Hematopoietic multipotent progenitor cell treated with erythropoietin and hydrocortisone succinate and interleukin-3 and kit ligand, for 15 days (in vitro differentiated cells): ENCODE measurements around the gene MAPK7.
A peak's percentile ranks its signal among the peaks of the same experiment; 100 is the strongest.

Experiments used
- DNase-seq: peaks from one replicate; pipeline ENCODE4 v3.0.0-alpha.2; 2015; ENCODE audit warnings: low spot score

Gene MAPK7

DNA sequence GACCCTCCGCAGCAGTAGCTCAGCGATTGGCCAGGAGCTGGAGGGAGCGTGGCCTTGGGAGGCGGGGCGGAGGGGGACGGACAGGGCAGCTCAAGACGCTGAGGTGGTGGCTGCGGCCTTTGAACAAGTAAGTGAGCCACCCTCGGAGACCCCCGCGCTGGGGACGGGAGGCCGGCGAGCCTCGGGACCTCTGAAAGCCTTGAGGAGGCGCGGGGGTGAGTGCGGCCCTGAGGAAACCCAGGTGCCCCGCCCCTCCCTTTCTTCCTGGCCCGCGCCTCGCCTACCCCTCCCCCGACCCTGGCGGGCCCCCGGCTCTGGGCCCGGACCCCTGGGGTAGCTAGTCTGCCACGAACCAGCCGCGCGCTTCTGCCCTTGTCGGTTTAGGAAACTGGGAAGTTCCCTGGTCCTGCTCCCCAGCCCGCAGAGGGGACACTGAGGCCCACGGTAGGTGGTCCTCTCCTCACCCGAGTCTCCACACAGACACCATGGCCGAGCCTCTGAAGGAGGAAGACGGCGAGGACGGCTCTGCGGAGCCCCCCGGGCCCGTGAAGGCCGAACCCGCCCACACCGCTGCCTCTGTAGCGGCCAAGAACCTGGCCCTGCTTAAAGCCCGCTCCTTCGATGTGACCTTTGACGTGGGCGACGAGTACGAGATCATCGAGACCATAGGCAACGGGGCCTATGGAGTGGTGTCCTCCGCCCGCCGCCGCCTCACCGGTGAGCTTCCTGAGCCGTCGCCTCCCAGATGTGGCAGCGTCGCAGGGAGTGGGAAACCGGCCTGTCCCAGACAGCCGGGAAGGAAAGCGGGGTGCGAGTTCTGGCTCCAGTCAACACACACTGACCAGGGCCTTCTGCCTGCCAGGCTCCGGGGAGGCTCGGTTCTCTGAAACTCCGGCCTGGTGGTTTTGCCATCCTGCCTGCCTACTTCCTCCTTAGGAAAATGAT lies at the start of gene MAPK7:
MAPK7 (plus strand) TSS at position 83 of the 945 bp plus-strand sequence; CDS start at position 486, 403 bp downstream.
- no peak for DNase-seq

DNA sequence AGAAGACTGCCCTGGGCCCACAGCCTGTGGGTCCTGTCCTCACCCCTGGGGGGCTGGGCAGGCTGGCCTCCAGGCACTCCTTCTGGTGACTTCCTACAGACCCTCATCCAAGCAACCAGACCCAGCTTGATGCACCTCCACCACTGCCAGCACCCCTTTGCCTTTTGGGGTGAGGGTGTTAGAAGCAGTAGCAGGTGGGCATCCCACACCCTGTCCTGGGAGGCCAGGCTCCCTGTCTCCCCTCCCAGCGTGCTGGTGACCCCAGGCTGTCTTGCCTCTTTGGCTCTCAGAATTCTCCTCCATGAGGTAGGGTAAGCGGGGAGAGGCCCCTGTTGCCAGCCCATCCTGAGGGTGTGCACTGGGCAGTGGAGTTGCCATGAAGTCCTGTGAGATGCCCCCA lies 49.2 kb upstream of the MAPK7 start:
- no peak for DNase-seq

DNA sequence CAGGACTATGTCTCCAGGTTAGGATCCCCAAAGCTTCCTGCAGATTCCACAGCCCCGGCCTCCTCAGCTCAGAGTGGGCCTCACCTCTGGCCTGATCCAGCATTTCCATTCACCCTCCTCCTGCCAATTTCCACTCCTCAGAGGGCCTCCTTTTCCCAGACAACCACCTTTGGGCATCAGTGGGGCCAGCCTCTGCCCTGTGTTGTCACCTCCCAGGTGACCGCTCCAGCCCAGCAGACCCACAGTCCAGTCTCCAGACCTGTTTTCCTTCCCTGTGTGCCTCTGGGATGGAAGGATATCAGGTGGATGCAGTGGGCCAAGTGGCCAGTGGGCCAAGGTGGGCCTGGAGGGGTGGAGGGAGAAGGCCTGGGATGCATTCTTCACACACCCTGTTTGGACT lies 48.5 kb upstream of the MAPK7 start:
- no peak for DNase-seq

DNA sequence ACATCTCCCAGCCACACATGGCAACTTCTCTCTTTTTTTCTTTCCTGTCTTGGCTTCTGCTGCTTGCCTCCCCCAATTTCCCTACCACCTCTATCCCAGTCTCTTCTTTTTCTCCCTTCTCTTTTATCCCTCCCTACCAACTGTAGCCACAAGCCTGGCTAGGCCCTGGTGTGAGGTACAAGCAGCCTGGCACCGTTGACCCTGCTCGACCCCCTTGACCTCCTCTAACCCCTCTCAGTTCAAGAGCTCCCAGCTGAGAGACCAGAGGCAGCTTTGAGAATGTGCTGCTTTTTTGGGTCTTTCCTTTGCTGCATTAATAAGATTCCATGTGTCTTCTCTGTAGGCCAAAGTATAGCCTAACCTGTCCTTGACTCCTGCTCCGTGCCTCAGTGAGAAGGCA lies 48.0 kb upstream of the MAPK7 start:
- DNase-seq = no peak

DNA sequence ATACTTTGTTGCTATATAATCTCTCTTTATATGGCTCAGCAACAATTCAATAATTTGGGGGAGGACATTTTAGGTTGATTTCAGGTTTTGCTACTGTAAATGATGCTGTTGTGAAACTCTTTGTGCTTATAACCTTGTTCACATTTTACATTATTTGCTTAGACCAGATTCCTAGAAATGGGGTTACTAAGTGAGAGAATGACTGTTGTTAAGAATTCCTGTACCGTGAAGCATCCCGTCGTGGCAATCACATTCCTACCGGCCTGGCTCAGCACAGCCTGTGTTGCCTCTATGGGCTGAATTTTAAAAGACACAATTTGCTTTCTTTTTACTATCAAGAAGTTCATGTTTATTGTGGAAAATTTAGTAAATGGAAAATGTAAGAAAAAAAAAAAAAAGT lies 47.2 kb upstream of the MAPK7 start:
- DNase-seq = no peak

GRCh38 chr17:19331543-19332245 lies 46.6 kb upstream of the MAPK7 start:
- peak; percentile 40 for DNase-seq

GRCh38 chr17:19332371-19333131 lies 45.7 kb upstream of the MAPK7 start:
- no peak for DNase-seq

DNA sequence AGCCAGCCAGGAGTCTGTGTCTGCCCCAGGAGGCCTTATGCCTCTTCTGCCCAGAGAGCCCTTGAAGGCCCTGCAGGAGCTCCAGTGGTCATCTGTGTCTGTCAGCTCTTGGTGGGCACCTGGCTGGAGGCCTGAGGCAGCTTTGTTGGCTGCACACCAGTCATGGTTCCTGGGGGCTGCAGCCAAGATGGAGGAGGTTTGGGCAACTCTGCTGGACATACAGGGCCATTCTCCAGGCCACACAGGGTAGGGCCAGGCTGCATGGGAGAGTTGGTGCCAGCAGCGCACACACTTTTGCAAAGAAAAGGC lies 45.2 kb upstream of the MAPK7 start:
- DNase-seq = no peak

- no peak for DNase-seq
Measured at GRCh38 chr17:19333736-19334290, 44.5 kb upstream of the MAPK7 start.

- DNase-seq = no peak
Measured at GRCh38 chr17:19334331-19334730, 44.0 kb upstream of the MAPK7 start.

GRCh38 chr17:19335951-19336631 lies 42.2 kb upstream of the MAPK7 start:
- no peak for DNase-seq

DNA sequence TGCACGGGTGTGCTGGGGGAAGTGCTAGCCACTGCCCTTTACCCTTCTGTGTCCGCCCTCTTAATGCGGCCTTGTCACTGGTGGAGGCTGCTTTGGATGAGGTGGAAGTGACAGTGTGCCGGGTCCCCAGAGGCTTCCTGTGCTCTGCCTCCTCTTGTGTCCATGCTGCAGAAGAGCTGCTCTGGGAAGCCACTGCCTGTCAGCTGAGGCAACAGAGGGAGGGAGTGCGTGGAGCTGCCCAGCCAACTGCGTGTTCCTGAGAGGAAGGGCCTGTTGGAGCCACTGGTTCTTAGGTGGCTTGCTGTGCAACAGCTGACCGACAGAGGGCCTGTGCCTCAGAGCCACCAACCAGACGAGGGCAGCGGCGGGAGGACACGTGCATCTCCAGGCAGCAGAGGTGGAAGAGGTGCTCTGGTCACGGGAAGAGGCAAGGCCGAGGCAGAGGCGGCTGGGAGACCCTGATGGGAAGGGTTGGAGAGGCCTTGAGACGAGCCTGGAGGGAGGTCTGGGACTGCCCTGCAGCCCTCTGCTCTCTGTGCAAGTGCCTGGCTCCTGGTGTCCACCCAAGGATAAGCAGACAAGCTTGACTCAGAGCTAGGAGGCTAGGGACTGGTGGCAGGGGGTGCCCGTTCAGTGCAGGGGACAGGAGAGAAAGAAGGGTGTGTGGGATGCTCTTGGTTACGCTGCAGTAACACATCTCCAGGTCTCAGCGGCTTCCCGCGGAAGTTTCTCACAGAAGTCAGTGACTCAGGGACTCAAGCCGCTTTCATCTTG lies 41.2 kb upstream of the MAPK7 start:
- DNase-seq = no peak

- no peak for DNase-seq
Measured at GRCh38 chr17:19337712-19338023, 40.6 kb upstream of the MAPK7 start.

DNA sequence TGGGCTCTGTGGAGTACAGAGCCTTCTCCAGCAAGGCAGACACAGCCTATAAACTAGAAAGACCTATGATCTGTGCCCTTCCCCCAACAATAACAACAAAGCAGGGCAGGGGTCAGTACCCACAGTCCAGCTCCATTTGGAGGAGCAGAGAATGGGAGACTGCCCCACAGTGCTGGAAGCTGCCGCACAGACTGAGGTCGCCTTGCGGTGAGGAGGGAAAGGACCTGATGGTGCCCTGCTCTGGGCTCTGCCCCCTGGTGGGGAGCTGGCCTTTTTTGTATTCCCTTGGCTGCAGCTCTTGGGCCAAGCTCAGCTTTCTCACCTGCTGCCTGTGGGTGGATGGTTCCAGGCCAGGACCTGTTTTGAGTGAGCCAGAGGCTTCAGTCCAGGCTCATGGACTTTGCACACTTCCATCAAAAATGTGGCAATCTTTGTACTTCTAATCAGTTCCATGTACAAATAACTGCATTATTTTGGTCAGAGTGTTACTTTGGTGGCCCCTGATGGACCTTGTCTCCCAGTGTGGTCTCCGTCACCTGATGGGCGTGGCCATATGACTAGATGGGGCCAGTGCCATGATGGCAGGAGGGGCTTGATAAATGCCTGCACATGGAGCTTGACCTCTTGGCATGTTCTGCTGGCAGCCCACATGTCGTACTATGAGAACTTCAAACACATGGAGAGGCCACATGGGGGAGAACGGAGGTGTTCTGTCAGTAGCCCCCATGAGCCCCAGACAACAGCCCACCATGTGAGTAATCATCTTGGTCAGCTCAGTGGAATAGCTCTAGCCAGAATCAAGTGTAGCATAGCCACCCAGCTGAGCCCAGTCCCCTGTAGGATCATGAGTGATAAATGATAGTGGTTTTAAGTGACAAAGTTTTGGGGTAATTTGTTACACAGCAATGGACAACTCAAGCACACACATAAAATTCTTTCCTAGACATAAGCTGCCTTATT lies 40.0 kb upstream of the MAPK7 start:
- peak; percentile 80 for DNase-seq

DNA sequence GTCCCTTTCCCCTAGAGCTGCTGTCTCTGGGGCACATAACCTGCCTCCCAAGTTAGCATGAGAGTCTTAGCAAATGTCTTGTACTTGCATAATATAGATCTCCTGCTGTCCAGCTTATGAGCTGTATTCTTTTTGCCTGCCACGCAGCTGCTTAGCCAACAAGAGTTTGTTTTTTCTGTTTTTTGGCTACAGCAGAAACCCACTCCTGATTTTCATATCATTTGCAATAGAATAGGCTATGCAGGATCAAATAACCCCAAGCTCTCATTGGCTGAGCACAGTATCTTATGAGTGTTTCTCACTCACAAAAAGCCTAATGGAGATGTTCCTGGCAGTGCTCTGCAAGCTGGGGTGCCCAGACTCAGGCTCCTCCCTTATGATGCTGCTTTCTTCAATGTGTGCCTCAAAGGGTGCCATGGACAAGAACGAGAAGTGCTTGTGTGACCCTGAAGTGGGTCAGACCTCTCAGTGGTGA lies 38.9 kb upstream of the MAPK7 start:
- no peak for DNase-seq

DNA sequence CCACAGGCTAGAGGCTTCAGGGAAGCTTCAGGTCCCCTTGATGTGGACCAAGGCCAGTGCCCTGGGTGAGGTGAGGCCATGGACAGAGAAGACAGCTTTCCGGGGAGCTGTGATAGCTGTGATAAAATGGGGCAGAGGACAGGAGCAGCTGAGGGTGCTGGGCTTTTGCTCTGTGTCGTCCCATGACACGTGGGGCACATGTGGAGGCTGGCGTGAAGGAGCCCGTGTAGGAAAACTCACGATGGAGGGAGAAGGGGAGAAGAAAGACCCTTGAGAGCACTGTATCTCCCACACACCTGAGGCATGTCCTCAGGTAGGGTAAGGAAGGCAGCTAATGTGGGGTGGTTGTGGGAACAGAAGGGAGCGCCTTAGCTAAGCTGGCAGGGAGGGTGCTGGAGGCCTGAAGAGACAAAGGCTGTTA lies 37.1 kb upstream of the MAPK7 start:
- no peak for DNase-seq

DNA sequence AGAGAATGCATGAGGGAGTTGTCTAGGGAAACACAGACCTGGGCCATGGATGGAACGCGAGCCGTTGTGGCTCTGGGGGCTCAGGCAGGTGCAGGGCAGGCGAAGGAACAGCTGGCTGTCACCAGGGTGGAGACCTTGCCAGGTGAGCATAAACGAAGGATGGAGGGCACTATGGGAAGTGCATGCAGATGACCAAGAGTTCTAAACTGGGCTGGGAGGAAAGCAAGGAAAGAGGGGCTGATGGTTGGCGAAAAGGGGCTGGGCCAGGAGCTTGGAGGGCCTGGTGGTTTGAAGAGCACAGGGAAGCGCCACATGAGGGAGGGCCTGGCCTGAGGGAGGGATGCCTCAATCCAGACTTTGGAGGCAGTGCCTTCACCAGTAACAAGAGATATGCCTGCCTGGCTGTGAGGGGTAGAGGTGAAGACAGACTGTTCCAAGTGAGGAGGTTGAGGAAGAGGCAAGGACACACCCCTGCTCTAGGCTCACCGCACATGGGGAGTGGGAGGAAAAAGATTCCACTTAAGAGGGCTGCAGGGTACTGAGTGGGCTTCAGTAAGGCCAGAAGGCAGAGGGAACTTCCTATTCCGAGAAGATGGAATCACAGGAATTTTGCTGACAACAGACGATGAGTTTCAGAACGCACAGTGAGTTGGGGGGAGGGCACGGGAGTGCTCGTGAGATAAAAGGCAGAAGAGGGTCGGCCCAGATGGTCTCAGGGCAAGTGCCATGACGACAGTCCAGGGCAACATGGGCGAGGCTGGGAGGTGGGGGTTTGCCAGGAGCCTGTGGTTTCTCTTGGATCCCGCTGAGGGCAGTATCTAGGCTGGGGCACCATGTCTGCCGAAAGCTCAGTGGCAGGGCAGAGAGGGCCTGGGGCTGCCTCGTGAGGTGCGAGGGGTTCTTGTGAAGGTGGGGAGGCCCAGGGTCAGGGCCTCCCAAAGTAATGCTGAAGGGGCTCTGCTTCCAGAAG lies 36.4 kb upstream of the MAPK7 start:
- DNase-seq = peak; percentile 36

DNA sequence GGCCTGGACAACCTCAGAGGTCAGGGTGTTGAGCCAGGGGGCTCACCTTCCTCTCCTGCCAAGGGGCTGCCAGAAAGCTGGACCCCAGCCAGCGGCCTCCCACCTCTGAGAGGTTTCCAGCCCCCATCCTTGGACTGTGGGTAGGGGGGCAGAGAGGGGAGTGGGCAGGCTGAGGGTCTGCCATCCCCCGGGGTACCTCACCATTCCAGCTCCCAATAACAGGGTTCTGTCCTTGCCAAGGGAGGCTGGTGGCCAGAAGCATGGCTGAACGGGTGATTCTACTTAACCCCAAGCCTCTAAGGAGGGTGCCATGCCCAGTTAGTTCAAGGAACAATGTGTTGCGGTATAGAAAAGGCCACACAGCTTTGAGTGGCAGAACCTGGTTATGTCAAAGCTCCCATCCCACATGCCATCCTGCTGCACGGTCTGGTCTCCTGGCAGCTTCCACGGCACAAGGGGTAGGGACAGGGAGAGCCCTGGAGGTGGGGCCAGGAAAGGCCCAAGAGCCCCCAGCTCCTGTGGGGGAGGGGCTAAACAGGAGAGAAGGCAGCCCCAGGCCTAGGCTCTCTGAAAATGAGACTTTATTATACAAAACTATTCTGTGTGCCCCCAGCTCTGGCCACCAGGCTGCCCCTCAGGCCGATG lies 35.6 kb upstream of the MAPK7 start:
- no peak for DNase-seq
